SU-DHL-6 (cell line): ENCODE results near the gene HOXD11.

Experiments
- H2AFZ ChIP-seq: fragments of 200-600 bp; sonication (generic); 2 replicates; pipeline ENCODE4 v1.6.1; 2014; ENCODE audit warnings: low read depth, mild to moderate bottlenecking, moderate library complexity, mixed read lengths, antibody characterized with exemption, low read length; ENCODE audit not compliant: severe bottlenecking
- H3F3A ChIP-seq: fragments of 200-600 bp; shearing (Covaris generic); 2 replicates; pipeline ENCODE4 v1.6.0; 2016; ENCODE audit warnings: antibody characterized with exemption, mild to moderate bottlenecking; ENCODE audit not compliant: insufficient read depth
- H3K27ac ChIP-seq: fragments of 200-600 bp; sonication (generic); 2 replicates; pipeline ENCODE4 v1.5.1; 2016; ENCODE audit warnings: low read depth, mild to moderate bottlenecking, low read length, moderate library complexity, mixed read lengths
- H3K27me3 ChIP-seq: fragments of 200-600 bp; sonication (generic), shearing (Covaris generic); 2 replicates; pipeline ENCODE4 v1.6.0; 2014; ENCODE audit warnings: mild to moderate bottlenecking, low read length
- H3K36me3 ChIP-seq: fragments of 200-600 bp; sonication (generic); 2 replicates; pipeline ENCODE4 v1.6.1; 2014; ENCODE audit warnings: mild to moderate bottlenecking, low read length, mixed read lengths
- H3K4me2 ChIP-seq: fragments of 300-600, 200-600 bp; shearing (Covaris generic), sonication (generic); 2 replicates; pipeline ENCODE4 v1.6.0; 2014; ENCODE audit warnings: low read length, low read depth, mild to moderate bottlenecking; ENCODE audit not compliant: poor library complexity, severe bottlenecking
- H3K4me3 ChIP-seq: fragments of 200-600 bp; sonication (generic); 2 replicates; pipeline ENCODE4 v1.5.1; 2014; ENCODE audit warnings: antibody characterized with exemption, low read length, mild to moderate bottlenecking, mixed read lengths; ENCODE audit not compliant: insufficient read depth, poor library complexity, severe bottlenecking
- H3K79me2 ChIP-seq: fragments of 200-600 bp; sonication (generic); 2 replicates; pipeline ENCODE4 v1.6.1; 2014; ENCODE audit warnings: mild to moderate bottlenecking, low read length, moderate library complexity; ENCODE audit not compliant: insufficient read depth
- H3K9ac ChIP-seq: fragments of 200-600 bp; sonication (generic); 2 replicates; pipeline ENCODE4 v1.7.0; 2014; ENCODE audit warnings: mild to moderate bottlenecking, low read length
- H3K9me2 ChIP-seq: fragments of 200-600 bp; sonication (generic); replicated peaks from 2 replicates; pipeline ENCODE4 v1.6.1; 2014; ENCODE audit warnings: low read length; ENCODE audit not compliant: insufficient read depth
- H3K9me3 ChIP-seq: fragments of 200-600 bp; sonication (generic); 2 replicates; pipeline ENCODE4 v1.6.1; 2014; ENCODE audit warnings: low read length, mixed read lengths; ENCODE audit not compliant: insufficient read depth
- H4K20me1 ChIP-seq: fragments of 200-600 bp; sonication (generic); 2 replicates; pipeline ENCODE4 v1.6.1; 2014; ENCODE audit warnings: low read depth, mild to moderate bottlenecking, antibody characterized with exemption, low read length, moderate library complexity, mixed read lengths
- CTCF ChIP-seq: fragments of 200-600 bp; sonication (generic); IDR thresholded peaks from one replicate; pipeline ENCODE4 v1.5.1; 2017; ENCODE audit warnings: antibody characterized with exemption, mild to moderate bottlenecking, low read length, moderate library complexity; ENCODE audit not compliant: insufficient read depth, poor library complexity, severe bottlenecking
- EZH2phosphoT487 ChIP-seq: fragments of 200-600 bp; sonication (generic), shearing (Covaris generic); conservative IDR thresholded peaks from 2 replicates; pipeline ENCODE4 v1.6.1; 2018; ENCODE audit warnings: mild to moderate bottlenecking, antibody characterized with exemption, low read length, moderate library complexity, mixed read lengths

The HOXD11 gene

GRCh38 chr2:176138526-176138922 is 31.4 kb downstream of the HOXD11 start:
- Histone ChIP-seq H3K4me2 (no peak overlapping the region), H3K36me3 (no peaks in the 10 kb centered on the region), H3K79me2 (no peaks in the 10 kb centered on the region), H2AFZ (no peak overlapping the region), H3K4me3 (no peak overlapping the region), H3K27ac (no peak overlapping the region), H3K9ac (no peak overlapping the region), H4K20me1 (no peaks in the 10 kb centered on the region), H3K27me3 (no peaks in the 10 kb centered on the region), H3F3A (no peaks in the 10 kb centered on the region), H3K9me2 (no peaks in the 10 kb centered on the region), H3K9me3 (no peaks in the 10 kb centered on the region)
- TF ChIP-seq CTCF (no peak), EZH2phosphoT487 (no peak)

- no peak for TF ChIP-seq EZH2phosphoT487
- no peak for TF ChIP-seq CTCF
- H3K27me3 ChIP-seq = no peaks in the 10 kb centered on the region
- no peaks in the 10 kb centered on the region for H3K36me3 ChIP-seq
Observed at GRCh38 chr2:176138923-176139660, 32.0 kb downstream of the HOXD11 start.

GRCh38 chr2:176139661-176140512 is 32.8 kb downstream of the HOXD11 start:
- H3K9me2 ChIP-seq = no peaks in the 10 kb centered on the region
- no peak overlapping the region for H3K27ac ChIP-seq
- TF ChIP-seq CTCF (no peak), EZH2phosphoT487 (no peak)
- H3K79me2 ChIP-seq = no peaks in the 10 kb centered on the region
- no peaks in the 10 kb centered on the region for H3K36me3 ChIP-seq
- no peaks in the 10 kb centered on the region for H4K20me1 ChIP-seq
- no peak overlapping the region for H2AFZ ChIP-seq
- no peaks in the 10 kb centered on the region for H3F3A ChIP-seq
- no peaks in the 10 kb centered on the region for H3K9me3 ChIP-seq
- H3K4me3 ChIP-seq = no peak overlapping the region
- H3K9ac ChIP-seq = no peak overlapping the region
- no peak overlapping the region for H3K4me2 ChIP-seq
- no peaks in the 10 kb centered on the region for H3K27me3 ChIP-seq

More at GRCh38 chr2:176138923-176139660, 32.0 kb downstream of the HOXD11 start:
- H3K9ac ChIP-seq = no peak overlapping the region
- H2AFZ ChIP-seq = no peak overlapping the region
- H3K4me2 ChIP-seq = no peak overlapping the region
- H3K79me2 ChIP-seq = no peaks in the 10 kb centered on the region
- no peaks in the 10 kb centered on the region for H4K20me1 ChIP-seq
- H3K9me3 ChIP-seq = no peaks in the 10 kb centered on the region
- H3F3A ChIP-seq = no peaks in the 10 kb centered on the region
- no peak overlapping the region for H3K27ac ChIP-seq
- H3K9me2 ChIP-seq = no peaks in the 10 kb centered on the region
- H3K4me3 ChIP-seq = no peak overlapping the region
